Measurements from ENCODE around the gene BCL2L12.

GRCh38 chr19:49677901-49678674 lies 12.4 kb downstream of the BCL2L12 start:
- TF ChIP-seq CTCF (IDR thresholded peaks at IDR 0.05) = peak; percentile 46 to 51
- no peak for TF ChIP-seq POLR2A (IDR thresholded peaks at IDR 0.05)
- no peak for TF ChIP-seq POLR2AphosphoS5 (IDR thresholded peaks at IDR 0.05)
- no peak for TF ChIP-seq EP300 (IDR thresholded peaks at IDR 0.05)

Measured in suprapubic skin (tissue), 4 donors.